ENCODE results near the gene FAM72B.
"Not testable (repeated sequence)": the region's sequence is repeated elsewhere in the genome, so short reads cannot be mapped to it uniquely, and the experiment has no call there.

Gene FAM72B

DNA sequence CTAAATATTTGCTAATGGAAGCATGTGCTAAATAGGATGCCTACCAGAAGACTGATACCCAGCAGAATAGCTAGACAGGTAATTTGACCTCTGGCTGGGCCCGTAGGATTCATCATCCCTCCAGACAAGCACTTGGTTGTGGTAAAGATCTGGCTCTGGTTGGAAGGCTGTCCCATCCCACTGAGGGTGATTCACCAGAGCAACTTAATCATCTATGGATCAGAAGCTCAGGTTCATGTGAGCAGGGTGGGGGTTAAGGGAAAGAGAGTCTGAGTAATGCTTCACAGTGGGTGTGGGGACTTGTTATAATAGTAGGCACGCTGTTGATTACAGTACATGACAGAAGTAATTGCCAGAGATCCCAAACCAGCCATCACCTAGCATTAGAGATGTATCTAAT is 26.5 kb downstream of the FAM72B start:
- in situ Hi-C loops (cut with MboI; ENCODE audit: low pct_unique_long_range_greater_than_20kb, low sequenced_read_pairs); DNase-seq: not testable (repeated sequence)

DNA sequence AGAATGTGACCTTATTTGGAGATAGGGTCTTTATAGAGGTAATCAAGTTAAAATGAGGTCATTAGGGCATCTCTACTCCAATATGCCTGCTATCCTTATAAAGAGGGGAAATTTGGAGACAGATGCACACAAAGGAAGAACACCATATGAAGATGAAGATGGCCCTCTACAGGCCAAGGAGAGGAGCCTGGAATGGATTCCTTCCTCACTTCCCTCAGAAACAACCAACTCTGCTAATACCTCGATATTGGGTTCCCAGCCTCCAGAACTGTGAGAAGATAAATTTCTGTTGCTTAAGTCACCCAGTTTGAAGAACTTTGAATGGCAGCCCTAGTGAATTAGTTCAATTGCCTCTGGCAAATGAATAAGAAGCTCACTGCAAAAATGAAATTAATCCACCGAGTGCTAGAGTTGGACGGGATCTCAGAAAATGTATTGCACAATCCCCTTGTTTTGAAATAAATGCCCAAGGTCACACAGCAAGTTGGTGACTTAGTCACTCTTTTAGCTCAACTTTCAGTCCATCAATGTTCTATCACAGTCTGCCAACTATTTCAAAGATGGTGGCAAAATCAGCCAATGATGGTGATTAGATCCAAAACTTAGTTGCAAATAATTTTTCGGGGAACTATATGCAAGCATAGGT is 27.1 kb downstream of the FAM72B start:
- DNase-seq; in situ Hi-C loops (cut with MboI; ENCODE audit: low pct_unique_long_range_greater_than_20kb, low sequenced_read_pairs): not testable (repeated sequence)

DNA sequence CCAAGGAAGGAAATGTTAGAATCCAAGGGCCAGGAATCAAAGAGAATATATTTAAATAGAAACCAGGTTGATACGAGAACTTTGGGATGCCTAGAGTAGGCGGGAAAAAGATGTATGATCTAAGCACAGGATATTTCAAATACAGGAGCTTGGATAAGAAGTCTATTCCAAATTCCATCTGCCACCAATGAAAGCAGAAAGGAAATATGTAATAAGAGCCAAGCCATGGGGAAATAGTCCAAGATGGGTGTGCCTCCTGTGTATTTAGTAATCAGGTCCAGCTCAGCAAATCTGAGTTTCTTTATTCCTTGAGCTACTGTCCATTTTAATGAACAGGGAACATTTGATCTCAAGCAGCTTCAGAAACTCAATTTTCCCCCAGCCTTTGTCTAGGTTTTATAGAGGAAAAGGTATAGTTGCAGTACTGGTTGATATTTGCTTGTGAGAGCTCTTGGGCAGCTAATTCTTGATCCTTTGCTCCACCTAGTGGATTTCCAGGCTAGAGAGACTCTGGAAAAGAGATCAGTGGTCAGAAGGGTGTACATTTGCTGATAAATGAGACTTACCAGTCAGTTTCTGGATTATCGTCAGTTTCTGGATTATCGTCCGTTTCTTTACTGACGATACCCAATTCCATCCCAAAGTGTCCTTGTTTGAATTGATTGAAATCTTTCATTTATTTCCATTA is 28.3 kb downstream of the FAM72B start:
- in situ Hi-C loops (cut with MboI; ENCODE audit: low pct_unique_long_range_greater_than_20kb, low sequenced_read_pairs): not testable (repeated sequence)
- DNase-seq: peak; percentile 35

DNA sequence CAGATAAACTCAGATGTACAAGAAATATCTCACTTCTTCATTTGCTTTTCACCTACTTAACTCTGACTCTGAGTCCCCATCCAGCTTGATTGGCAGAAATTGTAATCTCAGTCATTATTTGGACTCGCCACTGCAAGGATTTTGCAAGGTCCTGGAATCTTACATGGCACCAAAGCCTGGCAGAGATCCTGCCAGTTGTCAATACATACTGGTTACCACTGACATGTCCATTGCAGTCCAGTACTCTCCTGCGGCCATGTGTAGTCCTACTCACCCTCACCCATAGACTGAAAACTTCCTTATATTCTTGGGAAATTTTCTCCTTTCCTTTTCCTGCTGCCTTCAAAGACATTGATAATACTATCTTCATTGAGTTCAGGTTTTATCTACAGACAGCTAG is 29.3 kb downstream of the FAM72B start:
- DNase-seq; in situ Hi-C loops (cut with MboI; ENCODE audit: low pct_unique_long_range_greater_than_20kb, low sequenced_read_pairs): not testable (repeated sequence)

DNA sequence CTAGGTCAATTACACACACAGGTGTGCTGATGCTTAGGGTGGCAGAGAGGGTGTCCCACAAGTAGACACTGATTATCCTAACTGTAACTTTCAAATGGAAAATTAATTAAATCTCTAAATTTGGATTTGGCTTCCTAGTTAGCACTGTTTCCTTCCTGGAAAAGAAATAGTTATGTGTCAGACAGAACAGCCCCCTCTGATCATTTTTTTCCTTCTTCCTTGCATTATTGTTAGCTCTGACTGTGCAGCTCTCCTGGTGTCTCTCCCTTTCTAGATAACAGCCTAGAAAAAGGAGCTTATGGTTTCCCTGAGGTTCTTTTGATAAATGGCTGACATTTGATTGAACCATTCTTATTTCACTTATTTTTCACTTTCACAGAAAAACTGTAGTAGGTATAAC is 31.4 kb downstream of the FAM72B start:
- in situ Hi-C loops (cut with MboI; ENCODE audit: low pct_unique_long_range_greater_than_20kb, low sequenced_read_pairs): not testable (repeated sequence)

DNA sequence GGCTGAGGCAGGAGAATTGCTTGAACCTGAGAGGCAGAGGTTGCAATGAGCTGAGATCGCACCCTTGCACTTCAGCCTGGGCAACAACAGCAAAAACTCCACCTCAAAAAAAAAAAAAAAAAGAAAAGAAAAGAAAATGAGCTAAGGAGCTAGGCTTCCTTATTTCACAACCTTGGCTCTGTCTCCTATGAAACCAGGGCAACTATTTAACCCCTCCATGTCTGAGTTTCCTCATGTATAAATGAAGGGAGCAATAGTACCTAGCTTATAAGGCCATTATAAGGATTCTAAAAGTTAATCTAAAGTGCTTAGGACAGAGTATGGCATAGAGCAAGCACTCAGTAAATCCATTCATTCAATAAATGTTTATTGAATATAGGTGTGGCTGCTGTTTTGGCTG is 32.8 kb downstream of the FAM72B start:
- DNase-seq; in situ Hi-C loops (cut with MboI; ENCODE audit: low pct_unique_long_range_greater_than_20kb, low sequenced_read_pairs): not testable (repeated sequence)

More for the DNA sequence above, 31.4 kb downstream of the FAM72B start:
- DNase-seq: not testable (repeated sequence)

DNA sequence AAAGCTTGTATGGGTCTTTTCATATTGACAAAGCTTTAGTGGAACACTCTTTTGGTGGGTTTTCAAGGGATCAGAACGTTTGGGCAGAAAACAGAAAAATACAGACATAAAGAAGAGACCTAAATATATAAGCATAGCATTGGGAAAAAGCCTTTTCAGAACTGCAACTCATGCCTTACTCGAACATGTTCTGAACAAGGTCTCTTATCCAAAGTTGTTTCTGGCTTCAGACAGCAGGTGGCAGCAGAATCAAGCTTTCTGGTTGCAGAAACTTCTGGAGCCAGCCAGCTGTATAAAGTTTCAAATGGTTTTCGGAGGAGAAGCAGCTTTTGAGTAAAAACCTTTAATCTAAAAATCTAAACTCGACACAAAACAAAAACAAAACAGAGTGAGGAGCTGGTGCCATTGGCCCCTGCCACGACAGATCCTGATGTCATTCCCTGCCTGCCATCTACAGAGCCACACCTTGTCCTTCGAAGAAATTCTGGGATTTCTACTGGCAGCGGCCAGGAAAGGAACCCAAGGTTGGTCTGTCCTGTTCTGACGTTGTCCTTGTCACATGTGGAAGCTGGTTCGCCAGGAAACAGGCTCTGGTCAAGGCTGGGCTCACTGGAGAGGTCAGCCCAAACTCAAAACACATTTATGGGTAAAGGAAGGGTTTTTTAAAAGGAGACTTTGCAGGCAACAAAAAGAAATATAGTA is 35.5 kb downstream of the FAM72B start:
- DNase-seq; in situ Hi-C loops (cut with MboI; ENCODE audit: low pct_unique_long_range_greater_than_20kb, low sequenced_read_pairs): not testable (repeated sequence)

DNA sequence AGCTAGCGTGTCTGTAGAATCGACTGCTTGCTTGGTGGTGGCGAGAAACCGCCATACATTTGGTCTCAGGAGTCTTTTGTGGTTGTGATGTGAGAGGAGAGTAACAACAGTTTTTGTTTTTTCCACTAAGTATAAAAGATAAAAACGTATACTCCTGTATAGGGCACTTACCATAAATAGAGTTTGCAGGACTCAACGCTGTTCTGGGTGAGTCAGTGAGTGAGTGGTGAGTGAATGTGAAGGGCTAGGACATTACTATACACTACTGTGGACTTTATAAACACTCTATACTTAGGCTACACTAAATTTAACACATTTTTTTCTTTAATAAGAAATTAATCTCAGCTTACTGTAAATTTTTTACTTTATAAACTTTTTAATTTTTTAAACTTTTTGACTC is 43.7 kb downstream of the FAM72B start:
- DNase-seq; in situ Hi-C loops (cut with MboI; ENCODE audit: low pct_unique_long_range_greater_than_20kb, low sequenced_read_pairs): not testable (repeated sequence)

DNA sequence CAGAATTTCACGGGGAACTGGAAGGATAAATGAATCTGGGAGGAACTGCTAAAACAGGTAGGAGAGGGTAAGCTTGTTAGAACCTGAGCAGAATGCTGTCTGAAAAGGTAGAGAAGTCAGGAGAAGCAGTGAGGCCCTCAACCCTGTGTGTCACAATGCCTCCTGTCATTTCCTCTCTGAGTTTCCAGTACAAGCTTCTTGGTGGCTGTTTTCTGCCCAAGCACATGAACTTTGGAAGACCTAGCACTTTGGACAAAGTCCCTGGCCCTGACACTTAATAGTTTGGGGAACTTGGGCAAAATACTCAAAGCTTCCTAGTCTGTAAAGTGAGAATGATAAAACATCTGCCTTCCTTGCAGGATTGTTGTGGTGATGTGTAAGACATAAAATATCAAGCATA is 52.6 kb downstream of the FAM72B start:
- in situ Hi-C loops (cut with MboI; ENCODE audit: low pct_unique_long_range_greater_than_20kb, low sequenced_read_pairs): not testable (repeated sequence)

DNA sequence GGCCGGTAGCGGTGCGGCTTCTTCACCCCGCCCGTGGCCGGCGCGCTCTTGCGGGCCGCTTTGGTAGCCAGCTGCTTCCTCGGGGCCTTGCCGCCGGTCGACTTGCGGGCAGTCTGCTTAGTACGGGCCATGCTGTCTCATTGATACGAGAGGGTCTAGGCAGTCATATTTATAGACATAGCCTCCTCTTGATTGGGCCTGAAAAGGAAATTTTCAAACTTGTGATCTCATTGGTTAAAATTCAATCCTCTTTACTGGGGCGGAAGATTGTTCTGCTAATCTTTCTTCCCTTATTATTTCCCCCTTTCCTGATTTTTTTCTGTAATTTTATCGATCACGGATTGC is 65.7 kb downstream of the FAM72B start:
- DNase-seq; in situ Hi-C loops (cut with MboI; ENCODE audit: low pct_unique_long_range_greater_than_20kb, low sequenced_read_pairs): not testable (repeated sequence)

More for the DNA sequence above, 52.6 kb downstream of the FAM72B start:
- DNase-seq: not testable (repeated sequence)
